ENCODE results near the gene DYRK3.
A peak's percentile ranks its signal among the peaks of the same experiment; 100 is the strongest.

DYRK3 gene

DNA sequence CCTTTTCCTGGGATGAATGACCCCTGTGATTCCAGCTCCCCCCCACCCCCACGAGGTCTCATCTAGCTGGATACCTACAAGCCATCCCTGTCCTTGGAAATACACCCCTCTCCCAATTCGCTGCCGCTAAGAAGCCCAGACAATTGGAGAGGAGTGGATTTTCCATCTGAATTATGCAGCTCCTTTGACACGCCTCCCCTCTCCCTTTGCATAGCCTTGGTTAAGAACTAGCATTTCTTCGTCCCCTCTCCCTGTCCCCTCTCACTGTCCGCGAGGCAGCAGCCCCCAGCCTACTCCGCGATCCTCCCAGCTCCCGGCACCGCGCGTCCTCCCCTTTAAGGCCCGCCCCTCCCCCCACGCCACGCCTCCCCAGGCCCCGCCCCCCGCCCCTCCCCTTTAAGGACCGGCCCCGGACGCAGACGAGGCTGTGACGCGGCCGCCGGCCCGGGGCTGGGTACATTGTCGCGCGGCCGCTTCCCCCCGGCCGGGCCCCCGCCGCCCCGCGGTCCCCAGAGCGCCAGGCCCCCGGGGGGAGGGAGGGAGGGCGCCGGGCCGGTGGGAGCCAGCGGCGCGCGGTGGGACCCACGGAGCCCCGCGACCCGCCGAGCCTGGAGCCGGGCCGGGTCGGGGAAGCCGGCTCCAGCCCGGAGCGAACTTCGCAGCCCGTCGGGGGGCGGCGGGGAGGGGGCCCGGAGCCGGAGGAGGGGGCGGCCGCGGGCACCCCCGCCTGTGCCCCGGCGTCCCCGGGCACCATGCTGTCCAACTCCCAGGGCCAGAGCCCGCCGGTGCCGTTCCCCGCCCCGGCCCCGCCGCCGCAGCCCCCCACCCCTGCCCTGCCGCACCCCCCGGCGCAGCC lies 49.4 kb downstream of the DYRK3 start, which contains the start of gene MAPKAPK2:
Gene MAPKAPK2 (plus strand): TSS at position 428 of the 856 bp plus-strand sequence. CDS start 325 bp downstream, at position 753.
- peak; percentile 87 for DNase-seq

GRCh38 chr1:206685334-206685768 lies 50.0 kb downstream of the DYRK3 start:
- DNase-seq = peak; percentile 63

DNA sequence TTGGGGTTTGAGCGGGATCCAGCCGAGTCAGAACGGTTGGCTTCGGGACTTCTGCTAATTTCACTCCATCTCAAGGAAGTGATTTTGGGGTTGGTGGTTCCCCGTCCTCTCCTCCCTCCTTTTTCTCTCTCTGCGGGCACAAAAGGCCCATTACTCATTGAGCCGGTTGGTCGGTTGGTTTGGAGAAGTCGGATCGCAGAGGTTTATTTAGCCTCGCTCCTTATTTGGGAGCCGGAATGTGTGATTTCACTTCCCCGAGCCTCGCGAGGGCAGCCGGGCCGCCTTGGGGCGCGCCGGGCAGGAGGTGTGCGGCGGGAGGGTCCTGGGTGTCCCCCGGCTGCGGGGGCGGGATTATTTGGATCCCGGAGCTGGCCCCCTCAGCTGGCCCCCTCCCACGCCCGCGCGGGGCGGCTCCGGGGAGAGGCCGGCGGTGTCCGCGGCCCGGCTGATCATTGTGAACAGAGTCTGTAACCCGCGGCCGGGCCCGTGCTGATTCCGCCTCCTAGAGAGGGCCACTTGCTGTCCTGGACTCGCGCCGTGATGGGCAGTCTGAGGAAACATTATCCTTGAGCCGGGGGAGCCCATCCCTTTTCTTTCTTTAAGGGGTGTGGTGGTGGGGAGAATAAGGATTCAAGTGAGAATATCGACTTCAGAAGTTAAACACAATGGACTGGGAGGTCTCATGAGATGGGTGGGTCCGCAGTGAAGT lies 50.6 kb downstream of the DYRK3 start:
- DNase-seq = peak; percentile 66

- DNase-seq = peak; percentile 61
Measured at GRCh38 chr1:206686478-206687249, 51.3 kb downstream of the DYRK3 start.

DNA sequence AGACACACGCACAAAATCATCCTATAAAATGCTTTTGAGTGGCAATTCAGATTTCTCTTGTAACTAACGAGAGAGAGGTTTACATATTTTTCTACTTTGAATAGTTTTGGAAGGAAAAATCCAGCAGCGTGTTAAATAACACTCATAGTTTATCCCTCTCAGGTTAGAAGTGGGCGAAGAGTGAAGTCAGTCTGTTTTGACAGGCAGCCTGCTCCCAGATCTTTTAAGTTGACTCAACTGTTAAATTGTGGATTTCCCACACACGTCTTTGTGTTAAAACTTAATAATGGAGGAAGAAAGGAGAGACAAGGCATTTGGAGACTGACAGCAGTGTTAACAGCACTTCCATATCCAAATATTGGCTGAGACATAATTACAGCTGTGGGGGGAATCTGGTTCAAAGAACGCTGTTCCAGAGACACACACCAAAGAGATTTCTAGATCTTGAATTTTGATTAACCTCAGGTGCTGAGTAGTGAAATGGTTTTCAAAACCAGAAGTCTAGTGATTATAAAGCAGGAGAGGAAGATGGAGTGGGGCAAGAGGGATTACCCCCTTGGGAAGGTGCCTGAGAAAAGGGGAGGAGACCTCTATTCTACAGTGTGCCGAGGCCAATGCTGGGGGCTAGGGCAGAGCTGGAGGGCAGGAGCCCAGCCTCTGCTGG lies 52.0 kb downstream of the DYRK3 start:
- DNase-seq = peak; percentile 15

DNA sequence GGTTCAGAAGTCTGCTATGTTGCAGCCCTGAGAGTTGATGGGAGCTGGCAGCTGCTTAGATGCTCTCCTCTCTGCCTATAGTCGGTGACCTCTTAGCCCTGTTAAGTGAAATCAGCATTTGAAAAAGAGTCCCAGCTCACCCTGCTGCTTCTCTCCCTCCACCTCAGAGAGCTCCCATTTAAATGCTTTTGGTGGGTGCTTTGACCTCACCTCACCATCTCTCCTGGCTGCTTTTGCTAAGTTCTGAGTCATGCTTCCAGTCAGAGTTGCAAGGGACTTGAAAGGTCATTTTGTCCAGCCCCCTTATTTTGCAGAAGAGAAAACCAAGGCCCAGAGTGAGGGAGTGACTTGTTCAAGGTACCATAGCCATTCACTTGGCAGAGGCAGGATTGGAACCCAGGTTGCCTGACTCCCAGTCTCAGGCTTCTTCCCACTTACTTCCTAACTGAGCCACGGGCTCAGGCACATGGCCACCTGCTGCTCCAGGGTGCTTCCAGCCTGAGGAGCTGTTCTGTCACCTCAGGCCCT lies 52.6 kb downstream of the DYRK3 start:
- DNase-seq = peak; percentile 21

- peak; percentile 67 for DNase-seq
Measured at GRCh38 chr1:206690516-206690915, 55.2 kb downstream of the DYRK3 start.

- DNase-seq = no peak
Measured at GRCh38 chr1:206691604-206692003, 56.3 kb downstream of the DYRK3 start.

DNA sequence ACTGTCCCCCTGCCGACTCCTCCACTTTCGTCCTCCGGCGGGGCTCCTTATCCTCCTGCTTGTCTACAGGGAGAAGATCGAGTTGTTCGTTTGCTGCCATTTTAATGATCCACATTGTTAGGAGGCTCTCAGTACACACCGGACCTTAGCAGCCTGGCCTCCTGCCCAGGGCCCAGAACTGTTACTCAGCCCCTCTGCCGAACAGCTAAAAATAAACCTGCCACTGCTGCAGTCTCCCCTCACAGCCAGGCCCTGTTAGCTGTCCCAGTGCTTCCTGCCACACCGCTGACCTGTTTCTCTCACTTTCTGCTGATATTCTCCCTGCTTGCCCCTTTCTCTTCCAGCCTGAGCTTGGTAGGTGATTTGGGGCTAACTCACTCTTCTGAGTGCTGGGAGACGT lies 57.7 kb downstream of the DYRK3 start:
- DNase-seq = no peak

- no peak for DNase-seq
Measured at GRCh38 chr1:206693592-206693991, 58.3 kb downstream of the DYRK3 start.

DNA sequence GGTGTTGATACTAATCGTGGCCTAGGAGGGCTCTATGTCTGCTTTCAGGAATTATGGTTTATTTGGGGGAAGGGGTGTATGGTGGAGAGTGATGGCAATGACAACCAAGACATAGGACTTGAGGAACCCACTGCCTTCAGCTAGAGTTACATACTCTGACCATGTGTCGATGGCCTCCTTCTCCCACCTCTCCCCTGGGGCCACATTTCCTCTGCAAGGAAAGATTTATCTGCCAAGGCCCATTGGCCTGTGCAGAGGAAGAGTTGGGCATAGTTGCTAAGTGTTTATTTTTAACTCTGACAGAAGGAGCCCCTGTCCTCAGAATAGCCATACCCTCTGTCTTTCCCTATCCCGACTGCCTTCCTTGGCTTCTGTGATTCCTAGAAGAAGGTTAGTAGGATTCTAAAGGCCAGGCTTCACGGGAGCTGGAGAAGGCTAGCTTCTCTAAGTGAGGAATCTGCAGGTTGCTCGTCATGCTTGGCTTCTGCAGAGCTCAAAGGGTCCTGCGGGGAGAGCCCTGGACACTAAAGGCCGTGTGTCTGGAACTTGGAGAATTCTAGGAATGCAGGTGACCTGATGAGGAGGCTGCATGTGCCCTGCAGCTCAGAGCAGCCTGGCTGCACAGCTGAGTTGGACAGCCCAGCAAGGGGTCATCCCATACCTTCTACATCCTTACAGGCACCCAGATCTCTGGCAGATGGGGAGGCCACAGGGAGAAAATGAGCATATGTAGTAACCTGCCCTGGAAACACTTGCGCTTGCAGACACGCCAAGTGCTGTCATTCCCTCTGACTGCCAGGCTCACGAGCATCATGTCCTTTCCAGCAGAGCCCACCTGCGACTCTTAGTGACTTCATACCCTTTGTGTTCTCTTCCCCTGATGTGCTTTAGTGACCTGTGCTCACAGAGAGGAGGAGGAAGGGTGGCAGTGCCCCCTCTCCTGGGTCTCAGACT lies 59.1 kb downstream of the DYRK3 start:
- no peak for DNase-seq

DNA sequence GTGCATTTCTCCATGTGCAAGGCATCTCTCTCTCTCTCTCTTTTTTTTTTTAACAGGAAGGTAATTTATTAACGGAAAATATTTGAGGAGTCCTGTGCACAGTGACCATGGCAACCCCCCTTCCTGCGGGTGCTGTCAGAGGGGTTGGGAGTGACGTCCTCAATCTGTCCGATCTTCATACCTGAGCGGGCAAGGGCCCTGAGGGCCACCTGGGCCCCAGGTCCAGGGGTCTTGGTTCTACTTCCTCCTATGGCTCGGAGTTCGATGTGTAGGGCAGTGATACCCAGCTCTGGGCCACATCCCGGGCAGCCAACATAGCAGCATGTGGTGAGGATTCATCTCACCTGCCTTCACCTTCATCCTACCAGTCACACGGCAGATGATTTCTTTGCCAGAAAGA lies 60.4 kb downstream of the DYRK3 start:
- DNase-seq = no peak

DNA sequence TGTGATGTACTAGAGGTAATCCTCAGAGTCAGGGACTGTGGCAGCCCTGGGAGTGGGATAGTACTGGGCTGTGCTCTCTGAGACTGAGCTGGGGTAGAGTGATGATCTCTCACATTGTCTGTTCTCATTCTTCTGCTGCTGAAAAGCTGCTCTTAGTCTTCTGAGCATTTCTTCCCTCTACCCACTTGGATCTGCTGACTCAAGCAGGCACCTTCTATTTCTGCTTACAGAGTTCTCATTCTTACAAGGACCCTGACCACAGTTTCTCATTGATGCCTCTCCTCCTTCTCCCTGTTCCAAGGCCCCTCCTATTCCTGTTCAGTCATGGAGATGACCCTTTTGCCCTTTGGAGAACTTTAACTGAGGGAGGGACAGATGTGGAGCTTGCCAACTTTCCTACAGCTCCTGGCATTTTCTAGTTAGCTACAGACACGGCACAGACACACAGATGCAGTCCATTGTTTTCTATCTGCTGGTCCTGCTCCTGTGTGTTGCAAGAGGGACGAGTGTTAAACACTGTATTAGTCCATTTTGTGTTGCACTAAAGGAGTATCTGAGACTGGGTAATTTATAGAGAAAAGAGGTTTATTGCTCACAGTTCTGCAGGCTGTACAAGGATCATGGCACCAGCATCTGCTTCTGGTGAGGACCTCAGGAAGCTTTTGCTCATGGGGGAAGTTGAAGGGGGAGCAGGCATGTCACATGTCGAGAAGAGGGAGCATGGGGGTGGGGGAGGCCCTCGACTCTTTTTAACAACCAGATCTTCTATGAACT lies 61.7 kb downstream of the DYRK3 start:
- DNase-seq = no peak

DNA sequence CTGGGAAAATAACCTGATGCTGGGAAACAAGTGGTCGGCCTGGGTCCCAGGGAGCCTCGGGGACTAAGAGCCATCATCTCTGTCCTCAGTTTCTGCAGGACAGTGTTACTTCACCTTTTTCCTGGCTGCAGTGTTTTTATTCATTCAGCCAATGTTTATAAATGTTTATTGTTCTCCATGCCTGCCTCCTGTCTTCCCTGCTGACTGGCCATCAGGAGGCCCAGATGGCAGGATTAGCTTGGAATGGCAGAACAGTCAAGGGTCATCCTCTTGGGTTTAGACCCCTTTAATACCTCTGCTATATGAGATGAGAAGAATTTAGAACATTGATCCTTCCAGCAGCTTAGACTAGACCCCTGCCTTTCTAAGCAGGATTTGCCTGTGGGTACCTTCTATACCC lies 62.7 kb downstream of the DYRK3 start:
- peak; percentile 84 for DNase-seq

All from NCI-H82 (cell line).